ENCODE results near the gene RAC2. TPM values are rescaled to one million over a fixed set of nuclear protein-coding genes. Genes with fewer than 3 reads are reported as not detected.
A peak's percentile ranks its signal among the peaks of the same experiment; 100 is the strongest.

The RAC2 gene
- total RNA-seq, 4 donors from 2014 or later = 1.9 to 3.7 (median 3.5) TPM; not detected in 1

- Histone ChIP-seq H3K4me3 (peak overlapping the region in 2 of 4 donors; percentile 24 to 31), H3K27ac (peak overlapping the region; percentile 71 to 82 (median 76)), H3K9me3 (no peaks in the 10 kb centered on the region), H3K36me3 (no peaks in the 10 kb centered on the region), H3K4me1 (peaks cover 38 to 41% of the 10 kb centered on the region in 2 donors), H3K27me3 (no peaks in the 10 kb centered on the region)
- DNase-seq (no peak), ATAC-seq (no peak)
- intact Hi-C loops (cut with DNase I; ENCODE audit: low total_unique reads) (no loop called here), in situ Hi-C loops (cut with MboI; ENCODE audit: low sequenced_read_pairs in 4 of 4) (no loop called here)
- TF ChIP-seq CTCF (IDR thresholded peaks at IDR 0.05 in 4 of 5, conservative IDR thresholded peaks at IDR 0.05 in 1 of 5) = no peak
- no peak for TF ChIP-seq POLR2A (IDR thresholded peaks at IDR 0.05)
Observed at GRCh38 chr22:37186997-37187522, 57.0 kb downstream of the RAC2 start.

DNA sequence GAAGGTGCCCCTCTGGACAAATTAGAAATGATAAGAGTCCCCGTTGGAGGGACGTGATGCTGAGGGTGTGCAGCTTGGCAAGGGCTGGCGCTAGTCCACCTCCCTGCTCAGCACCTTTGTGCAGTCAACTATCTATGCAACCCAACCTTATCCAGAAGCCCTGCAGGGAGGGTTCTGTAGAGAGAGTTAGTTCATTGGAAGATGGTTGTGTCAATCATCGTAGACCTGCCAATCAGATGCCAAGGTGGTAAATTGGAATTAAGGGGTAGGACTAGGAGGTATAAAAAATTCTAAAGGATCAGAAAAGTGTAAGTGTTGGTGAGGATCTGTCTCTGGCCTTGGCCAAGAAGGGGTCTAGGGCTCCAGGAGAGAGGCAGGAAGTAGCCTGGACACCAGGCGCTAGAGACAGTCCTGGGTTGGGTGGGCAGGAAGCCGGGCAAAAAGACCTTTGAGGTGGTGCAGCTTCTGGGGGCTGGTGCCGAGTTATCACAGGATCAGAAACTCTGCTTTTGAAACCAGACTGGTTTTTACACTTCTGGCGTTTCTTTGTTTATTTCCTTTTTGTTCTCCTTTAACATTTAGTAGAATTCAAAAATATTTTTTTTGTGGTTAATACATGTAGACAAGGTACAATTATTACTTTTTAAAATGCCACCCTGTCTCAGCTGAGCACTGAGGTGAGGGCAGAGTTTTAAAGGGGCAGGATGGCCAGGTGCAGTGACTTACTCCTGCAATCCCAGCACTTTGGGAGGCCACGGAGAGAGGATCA, 57.7 kb downstream of the RAC2 start:
- DNase-seq = no peak
- H3K27ac ChIP-seq = peak overlapping the region; percentile 71 to 82 (median 76)
- in situ Hi-C loops (cut with MboI; ENCODE audit: low sequenced_read_pairs in 4 of 4) = no loop called here
- intact Hi-C loops (cut with DNase I; ENCODE audit: low total_unique reads) = no loop called here
- H3K36me3 ChIP-seq = no peaks in the 10 kb centered on the region
- H3K4me1 ChIP-seq = peaks cover 38 to 41% of the 10 kb centered on the region in 2 donors
- TF ChIP-seq CTCF (IDR thresholded peaks at IDR 0.05 in 4 of 5, conservative IDR thresholded peaks at IDR 0.05 in 1 of 5) (no peak), POLR2A (IDR thresholded peaks at IDR 0.05) (no peak)
- no peak overlapping the region for H3K4me3 ChIP-seq
- no peaks in the 10 kb centered on the region for H3K27me3 ChIP-seq
- ATAC-seq = peak; percentile 61 to 66
- H3K9me3 ChIP-seq = no peaks in the 10 kb centered on the region

DNA sequence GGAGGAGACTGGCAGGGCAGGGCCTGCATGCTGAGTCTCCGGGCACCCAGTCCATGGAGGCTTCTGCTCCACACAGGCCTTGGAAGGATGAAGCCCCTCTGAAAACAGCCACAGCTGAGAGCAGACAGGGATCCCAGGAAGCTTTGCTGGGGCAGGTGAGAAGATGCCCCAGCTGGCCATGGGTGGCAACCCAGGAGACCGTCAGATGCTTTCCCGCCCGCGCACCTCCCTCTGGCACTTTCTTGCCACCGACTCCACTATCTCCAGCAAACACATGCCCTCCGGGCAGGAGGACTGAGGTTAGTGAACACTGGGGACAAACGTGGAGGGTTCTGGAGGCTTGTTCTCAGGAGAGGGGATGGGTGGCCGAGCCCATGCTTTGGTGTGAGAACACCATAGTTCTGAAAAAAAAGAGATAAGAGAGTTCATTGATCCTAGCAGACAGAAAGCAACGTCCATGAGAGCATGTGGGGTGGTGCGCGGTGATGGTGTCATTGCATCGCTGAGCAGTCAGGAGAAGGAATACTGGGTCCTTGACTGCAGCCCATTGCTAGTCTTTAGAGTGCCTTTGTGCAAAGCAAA, 58.3 kb downstream of the RAC2 start:
- Histone ChIP-seq H3K4me3 (no peak overlapping the region), H3K4me1 (peaks cover 38 to 41% of the 10 kb centered on the region in 2 donors), H3K9me3 (no peaks in the 10 kb centered on the region), H3K27ac (no peak overlapping the region), H3K36me3 (no peaks in the 10 kb centered on the region), H3K27me3 (no peaks in the 10 kb centered on the region)
- DNase-seq (no peak), ATAC-seq (no peak)
- intact Hi-C loops (cut with DNase I; ENCODE audit: low total_unique reads) (no loop called here), in situ Hi-C loops (cut with MboI; ENCODE audit: low sequenced_read_pairs in 4 of 4) (no loop called here)
- TF ChIP-seq POLR2A (IDR thresholded peaks at IDR 0.05) (no peak), CTCF (IDR thresholded peaks at IDR 0.05 in 4 of 5, conservative IDR thresholded peaks at IDR 0.05 in 1 of 5) (no peak)

- H3K27ac ChIP-seq = no peak overlapping the region
- no peaks in the 10 kb centered on the region for H3K9me3 ChIP-seq
- no peak for ATAC-seq
- no peaks in the 10 kb centered on the region for H3K36me3 ChIP-seq
- intact Hi-C loops (cut with DNase I; ENCODE audit: low total_unique reads) = no loop called here
- in situ Hi-C loops (cut with MboI; ENCODE audit: low sequenced_read_pairs in 4 of 4) = no loop called here
- no peak for DNase-seq
- no peak overlapping the region for H3K4me3 ChIP-seq
- H3K27me3 ChIP-seq = no peaks in the 10 kb centered on the region
- no peak for TF ChIP-seq CTCF (IDR thresholded peaks at IDR 0.05 in 4 of 5, conservative IDR thresholded peaks at IDR 0.05 in 1 of 5)
- no peak for TF ChIP-seq POLR2A (IDR thresholded peaks at IDR 0.05)
- H3K4me1 ChIP-seq = peaks cover 37 to 38% of the 10 kb centered on the region in 2 donors
Observed at GRCh38 chr22:37184816-37185541, 59.1 kb downstream of the RAC2 start.

All from gastrocnemius medialis (tissue), 4 donors.